IPS-NIHi11 (cell line): Measurements from ENCODE around the gene LCAT.

Source experiments
- DNase-seq: peaks from one replicate; pipeline ENCODE4 v3.0.0; 2012; ENCODE audit warnings: mixed read lengths, low spot score

Gene LCAT

GRCh38 chr16:67909056-67909742 lies 34.7 kb downstream of the LCAT start:
- DNase-seq, result no peak

- DNase-seq, result no peak
These were observed 36.3 kb downstream of the LCAT start for GRCh38 chr16:67907397-67908180.

GRCh38 chr16:67902831-67903230 lies 41.1 kb downstream of the LCAT start:
- no peak for DNase-seq

GRCh38 chr16:67901734-67902133 lies 42.2 kb downstream of the LCAT start:
- DNase-seq, result no peak

- DNase-seq, result no peak
These were observed 46.7 kb downstream of the LCAT start for GRCh38 chr16:67897231-67897630.

GRCh38 chr16:67893743-67894399 lies 50.0 kb downstream of the LCAT start:
- DNase-seq, result peak; percentile 52

GRCh38 chr16:67892899-67893742 lies 50.8 kb downstream of the LCAT start, which contains the start of gene PSKH1:
TSS of gene PSKH1 (plus strand) at chr16:67893254. CDS start at chr16:67908750, 15,496 bp downstream.
- peak; percentile 100 for DNase-seq

- DNase-seq, result no peak
These were observed 51.5 kb downstream of the LCAT start for GRCh38 chr16:67892375-67892774.
